HG02588 (cell line): ENCODE results near the gene NSUN3.

Experiments used
- ATAC-seq: cut with Tn5 transposase; IDR thresholded peaks from one replicate; pipeline ENCODE4 v1.9.1; 2021; ENCODE audit warnings: mild to moderate bottlenecking, moderate library complexity; ENCODE audit not compliant: unreplicated experiment

The NSUN3 gene

DNA sequence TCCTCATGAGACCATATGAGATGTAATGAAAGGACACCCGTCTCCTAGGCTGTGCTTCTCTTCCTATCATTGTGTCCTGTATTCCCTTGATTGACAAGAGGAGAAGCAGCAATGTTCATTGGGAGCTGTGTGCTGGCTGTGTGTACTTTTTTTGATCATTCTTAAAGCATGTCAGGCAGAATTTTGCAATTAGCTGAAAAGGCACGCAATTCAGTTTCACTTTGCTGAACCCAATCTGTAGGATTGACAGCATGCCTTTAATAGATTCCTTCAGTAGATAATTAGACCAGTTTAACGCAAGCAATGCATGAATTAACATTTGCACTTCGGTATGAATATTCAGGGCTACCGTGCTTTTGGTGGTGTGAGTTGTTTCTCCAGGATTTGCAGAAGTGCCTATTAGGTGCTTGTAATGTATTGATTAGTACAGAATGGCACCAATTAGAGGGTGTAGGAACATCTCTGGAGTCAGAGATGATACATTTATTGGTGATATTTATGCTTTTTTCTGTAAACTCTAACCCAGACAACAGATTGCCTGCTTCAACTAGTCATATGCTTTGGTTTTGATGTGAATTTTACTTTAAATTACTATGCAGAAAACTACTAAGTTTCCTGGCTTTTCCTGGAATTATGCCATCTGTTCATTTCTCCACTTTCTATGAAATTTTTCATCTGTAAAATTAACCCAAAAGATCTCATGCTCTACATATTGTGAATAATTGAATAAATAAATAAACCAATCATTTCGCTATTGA is 114.3 kb downstream of the NSUN3 start:
- ATAC-seq: no peak
